Right lung (tissue), 5 donors: Measurements from ENCODE around the gene CHKB. TPM values are rescaled to one million over a fixed set of nuclear protein-coding genes. Genes with fewer than 3 reads are reported as not detected.

ENCODE experiments used
- DNase-seq, 2 donors: peaks; one replicate each; pipeline ENCODE4 v3.0.0-alpha.2; 2013
- polyA plus RNA-seq, 5 donors: library from polyadenylated mRNA; unstranded; fragments of 120-200 nt; gene quantifications; one replicate each; pipeline versions ENCODE4 v1.2.1 to v1.2.3, GENCODE V29; 2013; ENCODE audit warnings: inconsistent platforms in 1 of 5, low replicate concordance in 1 of 5; ENCODE audit not compliant: insufficient read length in 5 of 5, insufficient read depth in 1 of 5

Gene CHKB
- polyA plus RNA-seq, 5 donors: 75.5 to 84.8 (median 82.1) TPM

DNA sequence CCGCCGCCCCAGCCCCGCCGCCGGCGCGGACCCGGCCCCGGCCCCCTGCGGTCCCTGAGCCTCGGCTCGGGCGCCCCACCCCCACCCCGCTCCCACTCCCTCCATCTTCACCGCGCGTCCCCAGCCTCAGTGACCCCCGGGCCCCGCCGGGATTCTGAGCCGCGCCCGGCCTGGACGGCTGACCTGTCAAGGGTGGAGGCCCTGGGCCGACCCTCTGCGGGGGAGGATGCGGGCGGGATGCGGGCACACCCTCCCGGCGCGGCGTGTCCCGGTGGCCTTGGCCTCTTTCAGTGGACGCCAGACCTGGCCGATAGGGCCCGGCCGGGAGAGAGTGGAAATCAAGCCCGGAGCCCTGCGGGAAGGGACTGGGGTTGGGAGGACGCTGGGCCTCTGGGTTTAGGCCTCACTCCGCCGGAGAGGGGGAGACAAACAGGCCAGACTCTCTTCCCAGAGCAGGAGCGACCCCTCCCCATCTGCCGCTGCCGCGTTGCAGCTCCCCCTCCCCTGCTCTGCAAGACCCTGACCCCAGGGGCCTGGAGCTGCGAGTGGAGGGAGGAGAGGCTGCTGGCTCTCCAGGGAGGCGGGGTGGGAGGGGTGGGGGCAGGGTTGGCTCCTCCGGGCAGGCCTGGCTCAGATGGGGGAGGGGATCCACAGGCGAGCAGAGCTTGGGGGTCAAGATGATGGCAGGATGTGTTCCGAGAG, 18.5 kb upstream of the CHKB start:
- no peak for DNase-seq

DNA sequence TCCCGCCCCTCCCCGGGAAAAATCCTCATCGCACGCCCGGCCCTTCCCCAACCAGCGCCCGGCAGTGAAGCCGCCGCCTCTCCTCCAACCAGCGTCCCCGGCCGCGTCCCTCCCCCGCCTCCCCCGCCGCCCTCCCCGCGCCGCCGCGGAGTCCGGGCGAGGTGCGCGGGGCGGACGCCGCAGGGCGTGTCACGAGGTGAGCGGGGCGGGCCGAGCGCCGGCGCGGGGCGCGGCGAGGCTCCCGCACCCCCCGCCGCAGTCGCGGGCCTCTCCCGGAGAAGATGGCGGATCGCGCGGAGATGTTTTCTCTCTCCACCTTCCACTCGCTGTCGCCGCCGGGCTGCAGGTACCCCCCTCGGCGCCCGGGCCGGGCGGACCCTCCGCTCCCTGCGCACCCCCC, 17.9 kb upstream of the CHKB start, which contains the start of gene MAPK8IP2:
Gene MAPK8IP2 (plus strand): TSS at position 256 of the 400 bp plus-strand sequence. CDS start 26 bp downstream, at position 282.
- no peak for DNase-seq

DNA sequence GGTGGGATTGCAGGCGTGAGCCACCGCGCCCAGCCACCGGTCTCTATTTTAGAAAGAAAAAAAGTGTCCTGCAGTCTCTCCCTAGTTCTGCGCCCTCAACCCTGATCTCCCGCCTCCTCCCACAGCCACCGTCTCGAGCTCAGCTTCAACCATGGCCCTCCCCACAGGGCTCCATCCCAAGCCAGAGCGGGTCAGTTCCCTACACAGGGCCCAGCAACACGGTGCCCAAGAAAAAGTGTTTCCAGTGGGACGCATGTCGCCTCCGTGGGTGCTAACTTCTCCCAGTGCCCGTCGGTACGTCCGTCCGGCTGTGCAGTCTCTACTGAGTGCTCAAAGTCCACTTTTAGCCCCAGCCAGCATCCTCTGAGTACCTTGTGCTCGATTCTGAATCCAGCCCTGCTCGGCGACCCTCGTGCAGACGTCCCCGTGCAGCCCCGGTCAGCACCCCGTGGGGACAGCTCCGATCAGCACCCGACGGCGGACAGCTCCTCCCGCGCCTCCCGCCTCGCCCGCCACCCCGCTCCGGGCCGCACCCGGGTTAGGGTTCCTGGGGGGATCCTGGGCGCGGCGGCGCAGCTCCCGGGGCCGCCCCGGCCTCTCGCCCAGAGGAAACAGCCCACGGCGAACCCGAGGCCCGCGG, 17.3 kb upstream of the CHKB start:
- peak; percentile 42 for DNase-seq

DNA sequence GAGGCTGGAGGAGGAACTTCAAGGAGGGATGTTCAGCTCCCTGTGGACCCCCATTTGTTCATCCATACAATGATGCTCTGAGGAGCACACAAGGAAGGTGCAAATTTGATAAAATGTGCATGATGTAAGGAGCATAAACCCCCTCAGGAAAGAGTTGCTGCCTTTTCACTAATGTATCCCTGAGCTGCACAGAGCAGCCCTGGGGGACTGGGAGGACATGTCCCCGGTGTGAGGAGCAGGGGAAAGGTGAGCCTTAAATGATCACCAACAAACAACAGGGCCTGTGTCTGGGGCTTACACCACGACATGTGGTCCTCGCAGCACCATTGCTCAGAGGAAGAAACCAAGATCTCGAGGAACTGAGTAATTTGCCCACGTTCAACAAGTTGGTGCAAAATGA, 14.4 kb upstream of the CHKB start:
- no peak for DNase-seq

DNA sequence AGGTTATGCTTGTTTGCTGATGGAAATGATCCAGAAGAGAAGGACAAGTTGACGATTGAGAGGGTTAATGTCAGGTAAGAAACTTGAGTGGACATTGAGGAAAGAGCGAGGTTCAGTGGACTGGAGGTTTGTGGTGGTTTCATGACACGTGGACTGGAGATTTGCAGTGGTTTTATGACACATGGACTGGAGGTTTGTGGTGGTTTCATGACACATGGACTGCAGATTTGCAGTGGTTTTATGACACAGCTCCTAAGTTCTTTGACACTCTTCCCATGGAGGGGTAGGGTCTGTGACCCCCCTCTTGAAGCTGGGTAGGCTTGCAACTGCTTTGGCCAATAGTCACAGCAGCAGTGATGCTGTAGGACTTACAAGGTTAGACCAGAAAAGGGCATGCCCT, 12.5 kb upstream of the CHKB start:
- no peak for DNase-seq

DNA sequence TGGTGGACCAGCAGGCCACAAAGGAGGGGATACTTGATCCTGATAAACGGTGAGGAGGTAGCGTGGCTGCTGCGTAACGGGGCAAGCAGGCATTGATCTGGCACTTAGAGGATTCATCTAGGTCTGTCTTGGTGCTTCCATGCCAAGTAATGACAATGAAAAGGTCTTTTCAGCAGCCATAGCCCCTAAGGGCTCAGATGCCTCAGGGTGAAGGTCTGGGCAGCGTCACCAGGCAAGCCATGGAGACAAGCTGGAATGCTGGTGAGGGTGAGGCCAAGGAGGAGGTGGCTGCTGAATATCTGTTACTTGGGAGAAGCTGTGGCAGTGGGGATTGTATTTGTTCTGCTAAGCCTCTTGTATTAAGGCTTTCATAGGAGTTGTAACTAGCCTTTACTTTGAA, 4.8 kb upstream of the CHKB start:
- DNase-seq: no peak

DNA sequence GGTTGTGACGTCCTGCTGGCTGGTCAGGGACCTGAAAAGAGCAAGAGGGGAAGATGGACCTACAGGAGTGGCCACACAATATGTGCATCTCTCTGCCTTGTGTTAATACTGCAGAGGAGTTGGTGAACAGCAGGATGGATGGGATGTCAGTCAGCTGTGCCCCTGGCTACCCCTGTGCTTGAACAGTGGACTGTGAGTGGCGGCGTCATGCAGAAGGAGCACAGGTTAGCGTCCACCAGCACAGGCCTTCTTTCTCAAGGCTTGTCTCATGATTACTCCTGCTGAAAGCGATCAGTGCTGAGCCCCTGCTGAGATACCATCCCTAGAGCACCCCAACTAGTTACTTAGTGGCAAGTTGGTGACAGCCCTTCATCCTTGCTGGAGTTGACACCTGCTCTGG, 3.8 kb upstream of the CHKB start:
- no peak for DNase-seq

DNA sequence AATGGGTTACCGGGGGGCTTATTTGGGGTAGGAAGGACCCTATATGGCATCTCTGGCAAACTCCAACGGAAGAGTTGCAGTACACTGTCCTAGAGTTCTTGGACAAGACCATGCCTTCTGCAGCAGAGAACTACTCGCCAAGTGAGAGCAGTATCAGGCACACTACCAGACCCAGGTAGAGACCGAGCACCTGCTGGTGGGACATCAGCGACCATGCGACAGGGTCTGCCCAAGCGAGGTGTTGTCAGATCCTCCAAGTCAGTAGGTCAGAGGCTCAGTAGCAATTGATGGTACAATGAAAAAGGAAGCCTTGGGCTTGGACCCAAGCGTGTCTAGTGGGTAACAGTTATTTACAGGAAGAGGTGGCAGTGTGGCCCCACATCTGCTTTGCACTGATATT, 3.1 kb upstream of the CHKB start:
- no peak for DNase-seq

DNA sequence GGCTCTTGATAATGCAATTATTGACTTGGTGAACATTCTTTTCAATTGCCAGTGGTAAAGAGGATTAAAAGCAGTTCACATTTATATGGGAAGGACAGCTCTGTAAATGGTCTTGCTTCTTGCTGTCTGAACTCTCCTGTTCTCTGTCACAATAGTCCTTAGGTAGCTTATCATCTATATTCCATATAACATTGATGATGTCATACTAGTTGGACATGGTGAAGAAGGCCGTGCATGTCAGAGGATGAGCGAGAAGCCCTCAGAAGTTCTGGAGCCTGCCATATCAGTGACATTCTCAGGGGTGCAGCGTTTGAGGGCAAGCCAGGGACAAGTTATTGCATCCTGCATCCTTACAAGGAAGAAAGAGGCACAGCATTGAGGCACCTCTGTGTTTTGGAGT, 2.6 kb upstream of the CHKB start:
- no peak for DNase-seq

DNA sequence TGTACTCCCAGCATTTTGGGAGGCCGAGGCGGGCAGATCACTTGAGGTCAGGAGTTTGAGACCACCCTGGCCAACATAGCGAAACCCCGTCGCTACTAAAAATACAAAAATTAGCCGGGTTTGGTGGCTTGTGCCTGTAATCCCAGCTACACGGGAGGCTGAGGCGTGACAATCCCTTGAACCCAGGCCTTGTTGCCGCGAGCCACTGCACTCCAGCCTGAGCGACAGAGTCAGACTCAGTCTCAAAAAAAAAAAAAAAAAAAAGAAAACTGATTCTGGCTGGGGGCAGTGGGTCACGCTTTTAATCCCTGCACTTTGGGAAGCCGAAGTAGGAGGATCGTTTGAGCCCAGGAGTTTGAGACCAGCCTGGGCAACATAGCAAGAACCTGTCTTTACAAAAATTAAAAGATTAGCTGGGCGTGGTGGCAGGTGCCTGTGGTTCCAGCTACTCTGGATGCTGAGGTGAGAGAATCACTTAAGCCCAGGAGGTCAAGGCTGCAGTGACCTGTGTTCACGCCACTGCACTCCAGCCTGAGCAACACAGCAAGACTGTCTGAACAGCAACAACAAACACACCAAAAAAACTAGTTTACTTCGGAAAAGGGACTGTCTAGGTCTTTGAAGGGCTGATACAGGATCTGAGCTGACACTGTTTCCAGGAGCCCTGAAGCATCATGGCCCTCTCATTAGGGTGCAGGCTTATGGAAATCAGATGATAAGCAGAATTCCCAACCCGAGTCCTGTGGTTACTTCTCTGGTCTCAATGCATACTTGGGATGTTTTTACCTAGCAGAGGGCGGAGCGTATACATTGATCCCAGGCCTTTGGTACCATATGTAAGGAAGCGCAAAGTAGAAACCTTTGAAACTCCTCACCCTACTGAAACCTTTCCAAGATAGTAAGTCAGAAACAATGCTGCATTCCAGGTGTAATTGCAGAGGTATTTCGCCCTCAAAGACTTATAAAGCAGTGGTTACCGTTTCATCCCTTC, 1.8 kb upstream of the CHKB start:
- no peak for DNase-seq

DNA sequence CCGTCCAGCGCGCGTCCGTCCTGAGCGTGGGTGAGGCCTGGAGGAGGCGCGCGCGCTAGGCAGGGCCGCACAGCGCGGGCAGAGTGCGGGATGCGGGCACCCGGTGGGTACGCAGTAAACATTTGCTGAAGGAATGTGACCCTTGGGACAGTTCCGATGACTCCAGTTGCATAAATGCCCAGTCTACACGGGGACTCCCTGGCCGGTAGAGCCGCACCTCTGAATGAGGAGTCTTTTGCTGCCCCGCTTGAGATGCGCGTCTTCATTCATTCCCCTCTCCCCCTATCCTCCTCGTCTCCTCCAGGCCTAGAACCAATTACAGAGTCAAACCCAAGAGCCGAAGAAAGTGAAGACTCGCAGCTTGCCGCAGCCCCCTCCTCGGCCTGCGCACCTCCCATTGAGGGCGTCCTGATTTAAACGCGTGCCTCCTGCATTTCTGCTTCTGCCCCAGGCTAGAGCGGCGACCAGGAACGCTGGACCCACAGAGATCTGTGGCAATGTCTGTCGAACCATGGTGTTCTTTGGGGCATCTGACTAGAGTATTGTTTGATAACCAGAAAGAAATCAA, 729 bp upstream of the CHKB start:
- no peak for DNase-seq

DNA sequence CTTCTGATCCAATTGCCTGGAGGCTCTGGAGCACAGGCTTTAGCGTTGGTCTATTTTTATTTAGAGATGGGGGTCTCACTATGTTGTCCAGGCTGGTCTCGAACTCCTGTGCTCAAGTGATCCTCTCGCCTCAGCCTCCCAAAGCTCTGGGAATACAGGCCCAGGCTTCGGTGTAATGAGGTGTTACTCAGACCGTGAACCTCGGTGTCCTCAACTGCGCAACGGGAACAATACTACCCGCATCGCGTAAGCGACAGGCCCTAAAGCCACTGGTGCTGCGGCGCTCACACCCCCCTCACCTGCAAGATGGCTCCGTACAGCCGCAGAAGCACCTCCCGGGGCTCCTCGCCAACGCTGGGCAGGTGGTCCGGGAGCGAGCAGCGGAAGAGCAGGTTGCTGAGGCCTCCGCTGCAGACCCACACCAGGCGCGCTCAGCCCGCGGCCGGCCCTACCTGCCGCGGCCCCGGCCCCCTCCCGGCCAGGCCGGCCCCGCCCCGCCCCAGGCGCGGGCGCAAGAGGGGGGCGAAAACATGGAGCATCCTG, 628 bp downstream of the CHKB start:
- no peak for DNase-seq

DNA sequence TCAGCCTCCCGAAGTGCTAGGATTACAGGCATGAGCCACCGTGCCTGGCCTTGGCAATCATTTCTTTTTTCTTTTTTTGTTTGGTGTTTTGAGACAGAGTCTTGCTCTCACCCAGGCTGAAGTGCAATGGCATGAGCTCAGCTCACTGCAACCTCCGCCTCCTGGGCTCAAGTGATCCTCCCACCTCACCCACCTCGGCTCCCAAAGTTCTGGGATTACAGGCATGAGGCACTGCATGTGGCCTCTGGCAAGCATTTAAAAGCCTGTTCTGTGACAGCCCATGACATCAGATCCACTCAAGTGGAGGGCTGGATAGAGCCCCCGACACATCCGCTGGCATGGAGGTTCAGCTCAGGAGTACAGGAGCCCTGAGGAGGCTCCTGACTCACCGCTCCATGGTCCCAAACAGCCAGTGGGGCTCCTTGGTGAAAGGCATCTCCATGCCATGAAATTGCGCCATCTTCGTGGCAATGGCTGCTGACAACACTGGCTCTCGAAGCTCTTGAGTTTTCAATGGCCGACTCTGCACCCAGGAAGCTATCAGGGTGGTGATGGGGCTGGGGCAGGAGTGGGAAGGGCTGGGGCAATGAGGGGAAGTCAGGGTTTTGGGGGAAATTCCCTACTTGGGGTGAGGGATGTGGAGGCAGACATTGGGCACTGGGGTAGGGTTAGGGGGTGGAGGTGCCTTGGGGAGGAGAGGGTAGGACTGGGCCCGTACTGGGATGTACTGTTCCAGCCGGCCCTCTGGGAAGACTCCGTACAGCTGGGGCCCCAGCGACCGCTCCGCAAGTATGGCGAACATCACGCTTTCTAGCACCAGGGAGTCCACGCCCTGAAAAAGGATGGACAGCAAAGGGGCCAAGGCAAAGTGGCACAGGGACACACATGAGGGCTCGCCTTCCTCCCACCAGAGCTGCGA, 1.4 kb downstream of the CHKB start:
- no peak for DNase-seq

DNA sequence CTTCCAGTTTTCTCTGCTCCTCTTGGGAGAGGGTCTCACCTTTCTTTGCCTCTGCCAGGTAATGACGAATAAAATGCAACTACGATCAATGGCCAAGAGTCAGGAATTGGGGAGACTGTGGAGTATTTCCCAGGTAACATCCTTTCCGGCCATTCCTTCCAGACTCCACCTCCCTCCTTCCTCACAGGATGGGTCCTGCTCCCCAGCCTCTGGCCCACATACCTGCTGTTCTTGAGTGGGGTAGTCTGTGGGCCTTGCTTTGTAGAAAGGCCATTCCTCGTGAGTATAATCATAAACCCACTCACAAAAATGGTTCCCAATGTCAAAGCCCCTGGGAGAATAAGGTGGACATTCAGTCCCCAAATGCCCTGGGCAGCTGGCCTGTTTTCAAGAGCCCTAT, 2.9 kb downstream of the CHKB start:
- DNase-seq: no peak

DNA sequence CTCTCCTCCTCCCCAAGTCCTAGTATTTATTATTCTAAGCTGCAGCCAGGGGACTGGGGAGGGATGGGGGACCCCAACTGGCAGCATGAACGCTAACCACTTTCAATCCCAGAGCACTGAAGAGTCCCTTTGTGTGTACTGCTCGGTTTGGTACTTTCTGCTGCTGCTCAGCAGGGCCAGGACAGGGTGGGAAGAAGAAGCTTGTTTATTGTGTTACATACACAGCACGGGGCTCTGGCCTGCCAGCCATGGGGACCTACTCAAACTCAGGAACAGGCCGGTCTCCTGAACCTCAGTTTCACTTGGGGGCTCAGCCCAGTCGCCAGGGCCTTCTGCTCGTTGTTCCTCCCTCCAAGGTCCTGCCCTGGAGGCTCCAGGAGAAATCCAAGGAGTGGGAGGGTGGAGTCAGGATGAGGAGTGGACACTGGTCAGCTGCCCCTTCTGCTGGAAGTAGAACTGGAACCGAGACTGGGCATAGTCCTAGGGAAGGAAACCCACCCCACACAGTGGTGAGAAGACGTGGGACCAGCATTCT, 3.8 kb downstream of the CHKB start:
- DNase-seq: no peak

DNA sequence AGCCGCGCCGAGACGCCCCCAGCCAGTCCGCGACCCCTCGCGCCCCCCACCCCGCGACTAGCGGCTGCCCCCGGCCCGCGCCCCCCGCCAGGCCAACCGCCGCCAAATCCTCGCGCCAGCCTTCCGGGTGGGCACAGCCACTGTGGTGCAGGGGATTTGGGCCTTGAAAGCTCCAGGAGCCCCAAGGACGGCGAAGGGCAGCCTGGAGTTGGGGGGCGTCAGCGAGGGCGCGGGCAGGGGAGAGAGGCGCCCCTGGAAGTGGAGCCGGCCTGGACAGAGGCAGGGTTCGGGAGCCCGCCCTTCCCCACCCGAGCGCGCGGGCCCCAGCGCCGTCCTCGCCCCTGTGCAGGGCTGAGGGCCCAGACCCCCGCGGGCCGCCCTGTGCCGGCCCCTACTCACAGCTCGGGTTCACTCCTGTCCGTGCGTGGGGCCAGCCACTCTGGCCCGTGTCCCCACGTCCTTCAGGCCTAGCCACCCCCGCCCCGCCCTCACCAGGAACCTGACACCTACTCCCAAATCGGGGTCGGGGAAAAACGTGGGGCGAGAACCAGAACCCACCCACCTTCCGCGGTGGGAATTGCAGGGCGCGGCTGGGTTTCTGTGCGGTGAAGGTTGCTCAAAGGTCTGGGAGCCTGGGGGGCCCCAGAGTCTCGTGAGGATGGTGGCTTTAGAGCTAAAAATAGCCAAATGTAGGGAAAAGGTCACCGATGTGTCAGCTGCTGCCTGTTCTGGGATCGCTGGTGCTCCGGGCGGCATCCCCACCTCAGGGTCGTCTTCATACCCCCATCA, 4.5 kb downstream of the CHKB start, which contains the start of gene CPT1B:
Gene CPT1B (minus strand): TSS at position 441 of the 789 bp plus-strand sequence. CDS start 512 bp downstream, outside the sequence.
- DNase-seq: no peak

DNA sequence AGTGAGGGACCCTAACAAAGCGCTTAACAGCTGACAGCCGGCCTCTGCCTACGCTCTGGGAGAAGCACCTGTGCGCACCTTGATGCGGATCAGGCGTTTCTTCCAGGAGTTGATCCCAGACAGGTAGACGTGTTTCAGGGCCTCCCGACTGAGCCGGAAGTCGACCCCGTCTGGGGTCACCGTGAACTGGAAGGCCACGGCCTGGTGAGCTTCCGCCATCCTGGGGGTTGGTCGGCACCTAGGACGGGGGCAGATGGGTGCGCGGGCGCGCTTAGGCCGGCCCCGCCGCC, 5.0 kb downstream of the CHKB start:
- no peak for DNase-seq

DNA sequence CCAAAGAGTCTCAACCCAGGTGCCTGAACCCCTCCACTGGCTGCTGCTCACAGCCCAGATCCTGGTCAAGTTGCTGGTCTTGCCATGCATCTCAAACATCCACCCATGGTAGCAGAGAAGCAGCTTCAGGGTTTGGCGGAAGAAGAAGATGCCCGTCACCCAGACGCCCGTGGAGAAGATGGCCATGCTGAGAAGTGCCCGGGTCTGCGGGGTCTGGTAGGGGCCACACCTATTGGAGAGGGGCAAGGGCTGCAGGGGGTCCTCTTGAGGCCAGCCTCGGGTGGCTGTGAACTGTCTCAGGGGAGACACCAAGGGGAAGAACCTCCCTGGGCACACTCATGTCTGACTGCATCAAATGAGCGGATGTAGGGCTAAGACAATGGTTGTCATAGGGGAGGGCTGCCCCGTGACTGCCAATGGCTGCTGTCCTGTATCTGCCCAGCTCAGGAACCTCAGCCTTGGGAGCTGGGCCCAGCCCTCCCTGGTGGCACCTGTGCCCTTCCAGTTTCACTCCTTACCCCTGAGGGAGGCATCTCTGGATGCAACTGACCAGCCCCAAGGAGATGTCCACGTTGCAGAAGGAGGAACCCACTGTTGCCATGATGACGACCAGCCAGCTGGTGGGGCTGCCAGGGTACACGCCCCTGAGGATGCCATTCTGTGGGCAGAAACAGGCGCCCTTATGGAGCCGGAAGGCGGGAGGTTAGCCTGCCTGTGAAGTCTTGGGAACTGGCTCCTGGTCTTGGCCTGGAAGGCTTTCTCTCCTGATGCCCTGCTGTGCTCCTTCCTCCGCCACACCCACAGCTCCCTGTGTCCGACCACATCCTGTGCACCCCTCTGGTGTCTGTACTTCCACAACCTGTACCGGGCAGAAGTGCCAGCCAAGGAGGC, 5.6 kb downstream of the CHKB start:
- DNase-seq: no peak

DNA sequence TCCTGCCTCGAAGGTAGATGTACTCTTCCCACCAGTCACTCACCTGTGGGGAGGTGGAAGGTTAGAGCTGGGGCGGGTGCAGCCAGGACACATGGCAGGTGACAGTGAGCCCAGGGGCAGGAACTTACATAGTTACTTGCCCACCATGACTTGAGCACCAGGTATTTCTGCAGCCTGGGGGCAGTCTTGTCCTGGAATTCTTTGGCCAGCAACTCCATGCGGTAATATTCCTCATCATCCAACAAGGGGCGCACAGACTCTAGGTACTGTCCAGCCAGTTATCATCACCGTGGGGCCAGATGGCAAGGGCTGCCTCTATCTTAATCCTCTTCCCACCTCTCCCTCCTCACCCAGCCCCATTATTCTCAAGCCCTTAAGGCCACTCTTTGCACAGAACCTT, 6.6 kb downstream of the CHKB start:
- DNase-seq: no peak
